ENCODE data around the gene C10orf105. TPM values are rescaled to one million over a fixed set of nuclear protein-coding genes. Genes with fewer than 3 reads are reported as not detected.

The C10orf105 gene
- total and polyA plus RNA-seq, 12 donors: 0.03 to 0.16 (median 0.07) TPM; not detected in 5

GRCh38 chr10:71756311-71757191, 37.0 kb upstream of the C10orf105 start:
- WGBS, 2 donors: 80 to 86% methylated on average over 12 of the region's 12 CpGs
- Histone ChIP-seq H3K4me3 (peak overlapping the region in 1 of 10 donors; percentile 12), H3K36me3 (peaks cover 2 to 94% (median 41%) of the 10 kb centered on the region in 9 donors), H3K9me3 (no peaks in the 10 kb centered on the region), H3K27ac (peak overlapping the region in 7 of 10 donors; percentile 18 to 95 (median 64)), H3K4me1 (peaks cover 0 to 93% (median 55%) of the 10 kb centered on the region in 9 donors), H3K27me3 (no peaks in the 10 kb centered on the region)
- intact Hi-C loops (cut with DNase I): no loop called here
- no peak for TF ChIP-seq CTCF (IDR thresholded peaks at IDR 0.05)
- ATAC-seq (peak in 2 of 8 donors; percentile 19 to 37), DNase-seq (no peak)

- Histone ChIP-seq H3K27ac (peak overlapping the region in 4 of 10 donors; percentile 39 to 95 (median 66)), H3K27me3 (no peaks in the 10 kb centered on the region), H3K4me1 (peaks cover 0 to 93% (median 49%) of the 10 kb centered on the region in 9 donors), H3K4me3 (no peak overlapping the region), H3K36me3 (peaks cover 0 to 94% (median 41%) of the 10 kb centered on the region in 9 donors), H3K9me3 (no peaks in the 10 kb centered on the region)
- no peak for DNase-seq
- ATAC-seq: no peak
- TF ChIP-seq CTCF (IDR thresholded peaks at IDR 0.05): no peak
- intact Hi-C loops (cut with DNase I): no loop called here
- 90 to 92% methylated on average over 16 of the region's 16 CpGs for WGBS, 2 donors
These were observed 35.8 kb upstream of the C10orf105 start for GRCh38 chr10:71755179-71755879.

GRCh38 chr10:71754562-71754961, 35.0 kb upstream of the C10orf105 start:
- H3K36me3 ChIP-seq: peaks cover 0 to 98% (median 44%) of the 10 kb centered on the region in 9 donors
- WGBS, 2 donors: 84 to 85% methylated on average over 3 of the region's 3 CpGs
- H3K27ac ChIP-seq: peak overlapping the region in 9 of 10 donors; percentile 14 to 95 (median 43)
- H3K4me3 ChIP-seq: no peak overlapping the region
- no peaks in the 10 kb centered on the region for H3K27me3 ChIP-seq
- H3K9me3 ChIP-seq: no peaks in the 10 kb centered on the region
- DNase-seq (no peak), ATAC-seq (no peak)
- TF ChIP-seq CTCF (IDR thresholded peaks at IDR 0.05): no peak
- intact Hi-C loops (cut with DNase I): no loop called here
- peaks cover 4 to 99% (median 56%) of the 10 kb centered on the region in 9 donors for H3K4me1 ChIP-seq

GRCh38 chr10:71753960-71754505, 34.5 kb upstream of the C10orf105 start:
- TF ChIP-seq CTCF (IDR thresholded peaks at IDR 0.05): no peak
- ATAC-seq: no peak
- Histone ChIP-seq H3K4me3 (no peak overlapping the region), H3K9me3 (no peaks in the 10 kb centered on the region), H3K36me3 (peaks cover 0 to 93% (median 44%) of the 10 kb centered on the region in 9 donors), H3K27ac (peak overlapping the region in 9 of 10 donors; percentile 14 to 95 (median 43)), H3K4me1 (peaks cover 9 to 100% (median 61%) of the 10 kb centered on the region in 9 donors), H3K27me3 (no peaks in the 10 kb centered on the region)
- DNase-seq: no peak
- WGBS, 2 donors: 56 to 57% methylated on average over 8 of the region's 8 CpGs
- intact Hi-C loops (cut with DNase I): no loop called here

All from heart right ventricle (tissue), 16 donors.